ENCODE data around the gene RELA.

The RELA gene

DNA sequence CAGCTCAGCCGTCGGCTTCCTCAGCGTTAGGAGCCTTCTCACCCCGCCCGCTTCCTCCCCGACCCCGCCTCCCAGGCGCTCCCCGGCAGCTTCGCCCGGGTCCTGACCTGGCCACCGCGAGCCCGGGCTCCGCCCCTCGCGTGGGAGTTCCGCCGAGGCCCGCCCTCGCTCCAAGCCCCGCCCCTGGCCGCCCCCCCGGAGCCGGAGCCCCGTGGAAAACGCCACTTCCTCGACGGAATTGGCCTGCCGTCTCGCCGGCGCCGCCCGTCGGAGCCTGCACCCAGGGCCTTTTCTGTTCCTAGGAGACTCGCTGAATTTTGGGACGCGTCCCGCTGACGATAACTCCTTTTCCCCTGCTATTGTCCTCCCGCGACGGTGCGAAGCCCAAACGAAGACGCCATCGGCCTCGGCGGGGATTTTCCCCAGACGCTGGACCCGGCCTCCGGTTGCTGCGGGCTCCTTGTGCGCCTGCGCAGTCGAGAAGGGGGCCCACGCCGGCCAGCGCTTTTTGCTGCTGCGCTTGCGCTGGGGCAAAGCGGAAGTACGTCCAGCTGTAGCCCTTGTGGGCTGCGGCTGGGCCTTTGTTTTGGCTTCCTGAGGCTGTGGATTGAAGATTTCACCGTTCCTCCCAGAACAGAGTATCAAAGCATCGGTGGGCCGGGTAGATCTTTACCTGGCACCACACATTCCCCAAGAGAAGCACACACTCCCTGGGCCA is 10.0 kb downstream of the RELA start:
- Histone ChIP-seq H3K4me3 (ENCODE audit: low read depth, low read length) (peak overlapping the region; percentile 56), H3K79me2 (no peaks in the 10 kb centered on the region), H3K36me3 (ENCODE audit: control insufficient read depth, insufficient read depth, low read length) (no peaks in the 10 kb centered on the region), H3K27me3 (ENCODE audit: control insufficient read depth, insufficient read depth, low read length) (no peaks in the 10 kb centered on the region), H3K4me1 (peaks cover 10% of the 10 kb centered on the region), H3K4me2 (ENCODE audit: low read length) (peak overlapping the region; percentile 65), H3K9ac (no peak overlapping the region), H3K27ac (peak overlapping the region; percentile 94), H2AFZ (peak overlapping the region; percentile 66), H3K9me3 (ENCODE audit: control insufficient read depth, low read length) (no peaks in the 10 kb centered on the region)
- no peak for TF ChIP-seq CTCF (IDR thresholded peaks at IDR 0.05)

DNA sequence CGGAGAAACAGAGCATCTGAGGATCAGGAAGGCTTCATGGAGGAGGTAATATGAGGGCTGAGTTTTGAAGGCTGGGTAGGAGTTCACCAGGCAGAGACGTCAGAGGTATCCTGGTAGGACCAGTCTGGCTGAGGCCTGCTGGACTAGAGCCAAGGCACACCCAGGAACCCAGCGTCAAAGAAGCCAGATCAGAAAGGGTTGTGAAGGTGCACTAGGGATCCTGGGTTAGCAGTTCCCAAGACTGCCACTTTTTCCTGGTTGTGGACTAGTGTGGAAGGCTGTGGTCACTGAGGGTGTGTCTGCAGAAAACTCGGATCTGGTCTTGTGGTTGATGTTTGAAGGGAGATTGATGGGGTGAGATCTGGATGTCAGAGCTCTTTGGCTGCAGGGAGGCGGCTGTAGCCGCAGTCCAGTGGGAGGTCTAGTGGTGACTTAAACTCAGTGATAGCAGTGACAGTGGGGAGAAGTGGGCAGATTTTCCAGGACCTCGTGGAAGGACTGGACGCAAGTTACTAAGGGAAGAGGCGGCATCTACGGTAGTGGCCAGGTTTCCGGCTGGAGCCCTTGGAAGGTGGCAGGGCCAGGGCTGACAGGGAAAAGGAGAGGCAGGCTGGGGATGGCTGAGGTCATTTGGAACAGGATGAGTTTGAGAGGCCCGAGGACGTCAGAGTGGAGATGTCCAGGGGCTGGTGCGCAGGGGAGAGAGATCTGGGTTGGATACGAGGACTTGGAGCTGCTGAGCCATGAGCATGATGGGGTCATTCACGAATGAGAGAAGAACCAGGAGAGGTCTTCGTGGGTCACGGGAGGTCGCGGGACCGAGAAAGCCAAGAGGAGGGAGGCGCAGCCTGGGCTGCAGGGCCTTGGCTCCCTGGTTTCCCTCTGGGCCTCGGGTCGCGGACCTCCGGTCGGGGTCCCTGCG is 10.9 kb downstream of the RELA start:
- H3K4me3 ChIP-seq (ENCODE audit: low read depth, low read length): peak overlapping the region; percentile 56
- H3K9ac ChIP-seq: no peak overlapping the region
- H3K4me1 ChIP-seq: peaks cover 10% of the 10 kb centered on the region
- peak overlapping the region; percentile 66 for H2AFZ ChIP-seq
- H3K79me2 ChIP-seq: no peaks in the 10 kb centered on the region
- no peaks in the 10 kb centered on the region for H3K36me3 ChIP-seq (ENCODE audit: control insufficient read depth, insufficient read depth, low read length)
- no peaks in the 10 kb centered on the region for H3K27me3 ChIP-seq (ENCODE audit: control insufficient read depth, insufficient read depth, low read length)
- no peak for TF ChIP-seq CTCF (IDR thresholded peaks at IDR 0.05)
- H3K9me3 ChIP-seq (ENCODE audit: control insufficient read depth, low read length): no peaks in the 10 kb centered on the region
- H3K4me2 ChIP-seq (ENCODE audit: low read length): peak overlapping the region; percentile 58
- H3K27ac ChIP-seq: peak overlapping the region; percentile 94

GRCh38 chr11:65651339-65651588 is 11.5 kb downstream of the RELA start:
- Histone ChIP-seq H3K36me3 (ENCODE audit: control insufficient read depth, insufficient read depth, low read length) (no peaks in the 10 kb centered on the region), H3K4me2 (ENCODE audit: low read length) (no peak overlapping the region), H2AFZ (no peak overlapping the region), H3K4me1 (peaks cover 10% of the 10 kb centered on the region), H3K79me2 (no peaks in the 10 kb centered on the region), H3K27me3 (ENCODE audit: control insufficient read depth, insufficient read depth, low read length) (no peaks in the 10 kb centered on the region), H3K9me3 (ENCODE audit: control insufficient read depth, low read length) (no peaks in the 10 kb centered on the region), H3K27ac (peak overlapping the region; percentile 94), H3K9ac (no peak overlapping the region), H3K4me3 (ENCODE audit: low read depth, low read length) (no peak overlapping the region)
- TF ChIP-seq CTCF (IDR thresholded peaks at IDR 0.05): no peak

DNA sequence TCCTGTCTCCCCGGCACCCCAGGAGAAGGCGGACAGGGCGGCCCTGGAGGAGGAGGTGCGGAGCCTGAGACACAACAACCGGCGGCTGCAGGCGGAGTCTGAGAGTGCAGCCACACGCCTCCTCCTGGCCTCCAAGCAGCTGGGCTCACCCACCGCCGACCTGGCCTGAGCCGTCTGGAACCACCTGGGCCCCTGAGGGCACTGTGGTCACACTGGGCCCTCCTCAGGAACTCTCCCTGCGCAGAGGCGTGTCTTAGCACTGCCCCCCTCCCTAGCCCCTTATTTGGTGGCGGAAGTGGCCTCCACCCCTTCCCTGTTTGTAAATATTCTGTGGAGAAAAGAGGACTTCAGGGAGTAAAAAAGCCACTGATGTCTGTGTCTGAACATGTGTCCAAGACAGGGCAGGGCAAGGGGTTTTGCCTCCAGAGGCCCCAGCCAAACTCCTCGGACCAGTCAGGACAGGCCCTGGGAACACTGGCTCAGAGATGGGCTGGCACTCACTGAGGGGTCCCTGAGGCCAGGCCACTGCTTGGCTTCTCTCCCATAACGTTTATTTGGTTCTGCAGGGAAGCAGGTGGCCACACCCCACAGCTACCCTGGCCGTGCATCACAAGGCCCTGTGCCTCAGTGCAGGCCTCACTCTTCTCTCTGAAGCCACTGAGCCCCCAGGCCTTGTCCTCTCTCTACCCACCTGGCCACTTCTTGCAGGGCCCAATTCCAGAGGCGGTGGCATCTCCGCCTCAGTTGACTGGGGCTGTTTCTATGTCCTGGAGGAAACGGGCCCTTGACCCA is 12.0 kb downstream of the RELA start:
- Histone ChIP-seq H3K9me3 (ENCODE audit: control insufficient read depth, low read length) (no peaks in the 10 kb centered on the region), H3K4me3 (ENCODE audit: low read depth, low read length) (no peak overlapping the region), H3K9ac (no peak overlapping the region), H3K27ac (no peak overlapping the region), H3K36me3 (ENCODE audit: control insufficient read depth, insufficient read depth, low read length) (no peaks in the 10 kb centered on the region), H3K4me1 (peaks cover 10% of the 10 kb centered on the region), H2AFZ (no peak overlapping the region), H3K79me2 (no peaks in the 10 kb centered on the region), H3K27me3 (ENCODE audit: control insufficient read depth, insufficient read depth, low read length) (no peaks in the 10 kb centered on the region), H3K4me2 (ENCODE audit: low read length) (no peak overlapping the region)
- no peak for TF ChIP-seq CTCF (IDR thresholded peaks at IDR 0.05)
